HG02678 (cell line): ENCODE data around the gene PKN3.
"Not testable (repeated sequence)": the region's sequence is repeated elsewhere in the genome, so short reads cannot be mapped to it uniquely, and the experiment has no call there.

Experiments used
- ATAC-seq: cut with Tn5 transposase; IDR thresholded peaks from one replicate; pipeline ENCODE4 v1.9.1; 2021; ENCODE audit warnings: mild to moderate bottlenecking, moderate library complexity; ENCODE audit not compliant: unreplicated experiment

PKN3 gene

DNA sequence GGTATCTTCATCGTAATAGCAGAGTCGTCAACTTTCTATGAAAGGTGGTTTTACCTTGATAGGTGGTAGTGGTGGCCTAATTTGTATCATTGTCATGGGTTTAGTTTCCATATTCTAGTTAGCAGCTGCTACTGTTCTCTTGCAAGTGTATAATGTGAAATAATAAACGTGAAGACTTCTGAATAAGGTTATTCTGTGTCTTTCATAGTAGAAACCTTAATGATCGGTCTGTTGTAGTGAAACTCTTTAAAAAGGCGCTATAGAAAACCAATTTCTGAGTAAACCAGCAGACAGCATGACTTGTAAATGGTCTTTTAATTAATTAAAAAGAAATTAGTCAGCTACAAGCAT lies 11.6 kb upstream of the PKN3 start:
- ATAC-seq = no peak

DNA sequence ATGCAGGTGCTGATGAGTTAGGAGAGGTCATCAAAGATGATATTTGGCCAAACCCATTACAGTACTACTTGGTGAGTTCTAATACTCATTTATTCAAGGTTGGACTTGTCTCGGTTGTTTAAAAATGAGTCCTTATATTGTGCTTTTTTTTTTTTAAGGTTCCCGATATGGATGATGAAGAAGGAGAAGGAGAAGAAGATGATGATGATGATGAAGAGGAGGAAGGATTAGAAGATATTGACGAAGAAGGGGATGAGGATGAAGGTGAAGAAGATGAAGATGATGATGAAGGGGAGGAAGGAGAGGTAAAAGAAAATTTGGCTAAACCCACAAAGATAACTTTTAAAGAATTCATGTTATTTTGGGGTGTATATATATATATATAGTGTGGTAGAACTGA lies 8.6 kb upstream of the PKN3 start:
- ATAC-seq = not testable (repeated sequence)

DNA sequence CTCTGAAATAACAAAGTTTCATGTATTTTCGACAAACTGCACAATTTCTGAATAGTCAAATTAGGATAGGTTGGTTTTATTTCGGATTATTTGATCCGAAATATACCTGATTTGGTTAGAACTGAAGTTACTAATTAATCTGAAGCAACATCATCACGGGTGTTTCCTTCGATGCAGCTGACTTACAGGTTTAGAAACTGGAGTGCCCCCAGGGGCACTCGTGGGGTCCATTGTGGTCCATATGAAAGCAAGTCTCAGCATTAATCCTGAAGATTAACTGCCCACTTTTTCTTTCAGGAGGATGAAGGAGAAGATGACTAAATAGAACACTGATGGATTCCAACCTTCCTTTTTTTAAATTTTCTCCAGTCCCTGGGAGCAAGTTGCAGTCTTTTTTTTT lies 8.0 kb upstream of the PKN3 start:
- ATAC-seq = no peak

DNA sequence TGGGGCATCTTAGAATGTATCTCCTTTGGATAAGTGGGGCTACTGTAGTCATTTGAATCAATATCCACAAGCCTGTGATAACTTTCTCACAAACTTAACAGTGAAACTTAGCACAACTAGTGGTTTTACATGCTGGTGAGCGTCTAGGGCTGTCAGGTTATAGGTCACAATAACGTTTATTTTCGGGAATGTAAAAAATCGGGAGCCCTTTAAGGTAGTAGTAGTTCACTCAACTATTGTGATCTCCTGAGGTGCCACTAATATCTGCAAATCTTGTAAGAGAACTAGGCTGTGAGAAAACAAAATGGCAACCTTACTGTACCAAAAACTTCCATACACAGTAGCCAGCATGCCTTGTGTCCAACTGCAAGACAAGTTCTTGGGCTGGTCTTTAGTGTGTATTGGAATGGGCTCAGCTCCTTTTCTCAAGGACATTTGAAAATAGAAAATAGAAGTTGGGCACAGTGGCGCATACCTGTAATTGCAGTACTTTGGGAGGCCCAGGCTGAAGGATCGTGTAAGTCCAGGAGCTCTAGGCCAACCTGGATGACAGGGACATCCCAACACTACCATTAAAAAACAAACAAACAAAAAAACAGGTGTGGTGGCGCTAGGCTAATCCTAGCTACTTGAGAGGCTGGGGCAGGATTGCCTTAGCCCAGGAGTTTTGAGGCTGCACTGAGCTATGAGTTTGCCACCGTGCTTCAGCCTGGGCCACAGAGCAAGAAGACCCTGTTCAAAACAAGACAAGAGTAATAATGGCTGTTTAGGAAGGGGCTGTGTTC lies 5.2 kb upstream of the PKN3 start:
- no peak for ATAC-seq

DNA sequence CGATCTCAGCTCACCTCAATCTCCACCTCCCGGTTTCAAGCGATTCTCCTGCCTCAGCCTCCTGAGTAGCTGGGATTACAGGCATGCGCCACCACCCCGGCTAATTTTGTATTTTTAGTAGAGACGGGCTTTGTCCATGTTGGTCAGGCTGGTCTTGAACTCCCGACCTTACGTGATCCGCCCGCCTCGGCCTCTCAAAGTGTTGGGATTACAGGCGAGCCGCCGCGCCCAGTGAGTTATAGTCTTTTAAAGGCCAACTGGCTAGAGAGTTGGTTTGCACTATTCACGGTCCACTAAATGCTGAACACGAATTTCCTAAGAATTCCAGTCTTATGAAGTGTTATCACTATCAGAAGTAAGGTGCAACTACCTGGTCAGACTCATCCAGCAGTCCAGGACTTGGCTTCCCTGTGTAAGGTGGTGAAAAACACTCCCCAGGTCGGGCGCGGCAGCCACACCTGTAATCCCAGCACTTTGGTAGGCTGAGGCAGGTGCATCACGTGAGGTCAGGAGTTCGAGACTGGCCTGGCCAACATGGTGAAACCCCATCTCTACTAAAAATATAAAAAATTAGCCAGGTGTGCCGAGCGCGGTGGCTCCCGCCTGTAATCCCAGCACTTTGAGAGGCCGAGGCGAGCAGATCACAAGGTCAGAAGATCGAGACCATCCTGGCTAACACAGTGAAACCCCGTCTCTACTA lies 3.1 kb upstream of the PKN3 start:
- ATAC-seq = not testable (repeated sequence)

DNA sequence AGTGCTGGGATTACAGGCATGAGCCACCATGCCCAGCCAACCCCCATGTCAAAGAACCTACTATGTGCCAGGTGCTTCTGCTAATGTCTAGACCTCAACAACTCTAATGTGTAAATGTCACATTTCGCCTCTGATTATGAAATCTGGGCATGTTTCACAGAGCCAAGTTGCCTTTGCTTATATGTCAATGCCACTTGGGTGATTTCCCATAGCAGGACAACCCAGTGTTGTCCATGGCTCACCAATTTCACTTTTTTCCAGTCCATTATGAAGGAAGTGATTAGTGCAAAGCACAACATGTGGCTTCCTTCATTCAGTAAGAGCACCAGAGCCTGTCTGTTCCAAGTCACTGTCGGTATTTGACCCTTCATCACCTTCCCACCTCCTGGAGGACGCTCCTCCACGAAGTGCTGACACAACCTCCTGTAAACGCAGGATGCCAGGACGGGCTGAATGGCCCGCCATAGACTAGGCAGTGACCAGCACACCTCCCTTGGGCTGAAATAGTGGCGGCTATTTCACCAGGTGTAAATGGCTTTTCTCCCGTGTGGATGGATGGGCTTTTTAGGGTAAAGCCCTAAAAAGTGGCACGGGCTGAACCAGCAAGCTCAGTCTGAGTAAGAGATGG lies 962 bp upstream of the PKN3 start:
- ATAC-seq = no peak

DNA sequence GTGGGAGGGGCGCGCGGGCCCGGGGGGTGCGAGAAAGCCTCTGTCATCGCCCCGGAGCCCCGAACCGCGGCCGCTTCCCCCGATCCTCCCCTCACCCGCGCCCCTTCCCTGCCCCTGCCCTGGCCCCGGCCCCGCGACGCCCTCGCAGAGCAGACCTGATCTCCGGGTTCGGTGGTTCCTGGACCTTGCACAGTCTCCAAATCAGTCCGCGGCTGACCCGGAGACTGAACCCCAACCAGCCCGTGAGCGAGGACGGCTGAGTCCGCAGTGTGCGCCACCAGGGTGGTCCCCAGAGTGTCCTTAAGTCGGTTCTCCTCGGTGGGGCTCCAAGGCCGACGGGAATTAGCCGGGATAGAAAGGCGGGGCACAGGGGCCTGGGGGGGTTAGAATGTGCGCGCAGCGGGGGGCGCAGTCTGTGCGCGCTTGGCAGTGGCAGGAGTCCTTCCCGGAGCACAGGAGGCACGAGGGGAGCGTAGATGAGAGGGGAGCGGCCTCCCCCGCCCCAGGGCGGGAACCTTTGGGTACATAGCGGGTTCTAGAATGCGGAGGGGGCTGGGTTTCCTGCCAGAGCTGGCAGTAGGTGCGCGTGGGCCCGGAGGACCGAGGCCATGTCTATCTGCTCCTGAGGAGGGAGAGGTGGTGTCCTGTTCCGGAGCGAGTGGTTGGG lies 779 bp downstream of the PKN3 start:
- no peak for ATAC-seq

DNA sequence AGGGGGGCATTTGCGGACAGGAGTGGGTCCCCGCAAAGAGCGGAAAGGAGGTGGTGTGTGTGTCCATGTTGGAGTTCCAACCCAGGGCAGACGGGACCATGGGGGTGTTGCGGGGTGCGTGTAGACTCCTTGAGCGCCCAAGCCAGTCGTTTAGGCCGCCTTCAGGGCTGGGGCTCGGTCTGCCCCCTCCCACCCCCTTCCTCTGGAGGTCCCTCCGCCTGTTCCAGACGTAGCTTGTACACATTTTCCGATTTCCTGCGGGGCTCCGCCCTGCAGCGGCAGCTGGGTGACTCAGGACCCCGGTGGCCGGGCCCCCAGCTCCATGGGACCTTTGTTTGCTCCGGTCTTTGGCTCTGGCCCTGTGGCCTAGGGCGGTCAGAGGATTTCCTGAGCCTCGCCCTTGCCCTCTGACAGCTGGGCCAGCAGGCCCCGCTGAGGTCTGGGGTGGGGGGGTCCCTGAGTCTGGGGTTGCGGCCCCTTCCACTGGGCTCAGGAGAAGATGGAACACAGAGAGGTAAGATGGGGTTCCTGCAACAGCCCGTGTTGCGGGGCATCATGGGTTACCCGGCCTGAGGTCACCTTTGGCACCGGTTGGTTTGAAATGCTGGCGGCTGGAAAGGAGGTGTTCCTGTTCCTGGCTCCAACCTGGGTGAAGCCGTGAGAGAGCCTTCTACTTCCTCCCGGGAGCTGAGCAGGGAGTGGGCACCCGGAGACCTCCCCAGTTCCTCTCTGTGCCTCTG lies 1.5 kb downstream of the PKN3 start:
- ATAC-seq = no peak

DNA sequence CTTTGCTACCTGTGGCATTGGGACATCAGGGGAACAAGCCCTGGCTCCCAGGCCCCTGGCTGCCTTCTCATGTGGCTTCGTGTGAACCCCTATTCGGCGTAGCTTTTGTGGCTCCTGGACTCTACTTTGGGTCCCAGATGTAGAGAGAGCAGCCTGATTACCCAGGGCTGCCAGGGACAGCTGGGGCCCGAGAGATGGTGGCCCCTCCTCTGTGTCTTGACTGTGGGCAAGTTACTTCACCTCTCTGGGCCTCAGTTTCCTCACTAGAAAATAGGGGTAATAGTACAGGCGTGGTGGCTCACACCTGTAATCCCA lies 2.0 kb downstream of the PKN3 start:
- ATAC-seq = no peak

DNA sequence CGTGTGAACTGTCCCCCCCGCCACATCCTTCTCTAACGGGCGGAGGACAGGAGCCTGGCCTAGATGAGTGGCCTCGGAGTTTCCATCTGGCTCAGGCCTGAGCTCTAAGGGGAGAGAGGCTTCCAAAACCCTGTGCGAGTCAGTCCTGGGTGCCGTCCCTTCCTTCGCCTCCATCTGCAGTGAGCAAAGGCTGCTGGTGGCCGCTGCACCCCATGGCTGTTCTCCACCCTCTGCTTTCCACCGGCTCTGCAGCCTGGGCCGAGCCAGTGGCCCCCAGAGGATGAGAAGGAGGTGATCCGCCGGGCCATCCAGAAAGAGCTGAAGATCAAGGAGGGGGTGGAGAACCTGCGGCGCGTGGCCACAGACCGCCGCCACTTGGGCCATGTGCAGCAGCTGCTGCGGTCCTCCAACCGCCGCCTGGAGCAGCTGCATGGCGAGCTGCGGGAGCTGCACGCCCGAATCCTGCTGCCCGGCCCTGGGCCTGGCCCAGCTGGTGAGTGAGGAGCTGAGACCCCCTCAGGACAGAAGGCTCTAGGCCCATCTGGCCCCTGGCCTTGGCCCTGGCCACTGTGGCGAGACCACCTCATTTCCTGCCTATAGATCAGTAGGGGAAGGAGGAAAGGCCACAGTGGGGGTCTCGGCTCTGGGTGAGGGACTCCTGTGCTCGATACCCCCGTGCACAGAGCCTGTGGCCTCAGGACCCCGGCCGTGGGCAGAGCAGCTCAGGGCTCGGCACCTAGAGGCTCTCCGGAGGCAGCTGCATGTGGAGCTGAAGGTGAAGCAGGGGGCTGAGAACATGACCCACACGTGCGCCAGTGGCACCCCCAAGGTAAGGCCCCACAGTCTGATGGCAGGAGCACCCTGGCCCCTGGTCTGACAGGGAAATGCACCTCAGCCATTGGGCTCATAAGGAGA lies 3.0 kb downstream of the PKN3 start:
- no peak for ATAC-seq

DNA sequence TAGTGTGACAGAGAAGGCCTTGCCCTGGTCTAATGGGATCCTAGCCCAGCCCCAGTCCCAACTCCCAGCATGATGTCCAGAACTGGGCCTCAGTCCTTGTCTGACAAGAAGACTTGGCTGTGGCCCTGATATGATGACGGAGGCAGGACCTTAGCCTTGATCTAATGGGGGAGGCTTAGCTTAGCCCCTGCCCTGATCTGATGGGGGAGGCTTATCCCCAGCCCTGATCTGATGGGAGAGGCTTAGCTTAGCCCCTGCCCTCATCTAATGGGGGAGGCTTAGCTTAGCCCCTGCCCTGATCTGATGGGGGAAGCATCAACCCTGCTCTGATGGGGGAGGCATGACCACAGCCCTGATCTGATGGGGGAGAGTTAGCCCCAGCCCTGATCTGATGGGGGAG lies 3.7 kb downstream of the PKN3 start:
- ATAC-seq = no peak

DNA sequence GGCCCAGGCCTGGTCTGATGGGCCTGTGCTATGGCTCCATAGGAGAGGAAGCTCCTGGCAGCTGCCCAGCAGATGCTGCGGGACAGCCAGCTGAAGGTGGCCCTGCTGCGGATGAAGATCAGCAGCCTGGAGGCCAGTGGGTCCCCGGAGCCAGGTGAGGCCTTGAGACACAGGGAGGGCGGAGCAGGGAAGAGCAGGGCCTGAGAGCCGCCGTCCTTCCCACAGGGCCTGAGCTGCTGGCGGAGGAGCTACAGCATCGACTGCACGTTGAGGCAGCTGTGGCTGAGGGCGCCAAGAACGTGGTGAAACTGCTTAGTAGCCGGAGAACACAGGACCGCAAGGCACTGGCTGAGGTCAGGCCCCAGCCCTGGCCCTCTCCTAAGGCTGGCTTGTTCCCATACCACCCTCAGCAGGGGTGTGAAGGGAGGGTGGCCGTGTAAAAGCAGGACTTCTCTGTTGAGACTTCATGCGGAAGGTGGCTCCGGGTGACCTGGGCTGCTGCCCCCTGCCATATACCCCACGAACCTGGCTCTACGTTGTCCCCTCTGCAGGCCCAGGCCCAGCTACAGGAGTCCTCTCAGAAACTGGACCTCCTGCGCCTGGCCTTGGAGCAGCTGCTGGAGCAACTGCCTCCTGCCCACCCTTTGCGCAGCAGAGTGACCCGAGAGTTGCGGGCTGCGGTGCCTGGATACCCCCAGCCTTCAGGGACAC lies 4.5 kb downstream of the PKN3 start:
- no peak for ATAC-seq

DNA sequence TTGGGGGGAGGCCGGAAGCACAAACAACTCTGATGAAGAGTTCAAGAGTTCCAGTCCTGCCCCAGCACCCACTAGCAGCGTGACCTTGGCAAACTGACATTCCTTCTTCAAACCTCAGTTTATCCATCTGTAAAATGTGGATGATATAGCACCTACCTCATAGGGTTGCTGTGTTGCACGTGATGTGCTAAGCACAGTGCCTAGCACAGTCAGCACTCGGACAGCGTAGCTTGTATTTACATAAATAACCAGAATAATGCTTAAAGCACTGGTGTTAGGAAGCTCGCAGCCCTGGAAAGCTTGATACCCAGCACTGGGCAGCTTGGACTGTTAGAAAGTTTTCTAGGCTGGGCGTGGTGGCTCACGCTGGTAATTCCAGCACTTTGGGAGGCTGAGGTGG lies 5.1 kb downstream of the PKN3 start:
- no peak for ATAC-seq

DNA sequence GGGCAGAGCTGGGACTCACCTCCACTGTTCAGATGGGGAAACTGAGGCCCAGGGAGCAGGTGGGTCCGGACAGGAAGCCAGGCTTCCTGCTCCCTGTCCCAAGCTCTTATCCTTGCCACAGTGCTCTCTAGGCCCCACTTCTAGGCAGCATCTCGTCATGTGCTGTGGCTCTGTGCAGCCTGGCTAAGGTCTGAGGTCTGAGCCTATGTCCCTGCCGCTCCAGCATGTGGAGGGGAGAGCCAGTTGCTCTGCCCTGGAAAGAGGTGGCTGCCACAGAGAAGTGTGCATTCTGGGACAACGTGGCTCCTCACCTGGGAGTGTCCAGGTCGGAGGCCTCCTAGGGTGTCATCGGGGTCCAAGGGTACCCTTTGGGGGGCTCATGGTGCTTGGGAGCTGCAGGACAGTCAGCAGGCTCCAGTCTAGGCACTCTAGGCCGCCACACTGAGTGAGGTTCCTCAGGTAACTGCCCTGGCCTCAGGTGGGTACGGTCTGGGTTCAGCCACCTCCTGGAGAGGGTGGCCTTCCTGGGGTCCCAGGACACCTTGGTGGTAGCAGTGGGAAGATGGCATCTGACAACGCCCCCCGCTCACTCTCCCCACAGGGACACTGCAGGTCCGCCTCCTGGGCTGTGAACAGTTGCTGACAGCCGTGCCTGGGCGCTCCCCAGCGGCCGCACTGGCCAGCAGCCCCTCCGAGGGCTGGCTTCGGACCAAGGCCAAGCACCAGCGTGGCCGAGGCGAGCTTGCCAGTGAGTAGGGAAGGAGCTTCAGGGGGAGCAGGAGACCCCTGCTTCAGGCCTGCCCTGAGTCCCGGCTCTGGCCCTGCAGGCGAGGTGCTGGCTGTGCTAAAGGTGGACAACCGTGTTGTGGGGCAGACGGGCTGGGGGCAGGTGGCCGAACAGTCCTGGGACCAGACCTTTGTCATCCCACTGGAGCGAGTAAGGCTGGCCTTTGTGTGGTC lies 10.4 kb downstream of the PKN3 start:
- no peak for ATAC-seq

DNA sequence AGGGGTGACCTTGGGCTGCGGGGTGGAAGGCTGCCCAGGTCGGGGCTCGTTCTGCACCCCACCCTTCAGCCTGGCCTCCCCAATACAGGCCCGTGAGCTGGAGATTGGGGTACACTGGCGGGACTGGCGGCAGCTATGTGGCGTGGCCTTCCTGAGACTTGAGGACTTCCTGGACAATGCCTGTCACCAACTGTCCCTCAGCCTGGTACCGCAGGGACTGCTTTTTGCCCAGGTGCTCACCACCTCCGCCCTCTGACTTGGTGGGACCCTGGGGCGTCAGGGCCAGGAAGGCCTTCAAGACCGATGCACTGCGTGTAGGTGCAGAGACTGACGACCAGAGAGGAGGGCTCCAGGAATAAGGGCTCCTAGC lies 11.1 kb downstream of the PKN3 start:
- no peak for ATAC-seq

DNA sequence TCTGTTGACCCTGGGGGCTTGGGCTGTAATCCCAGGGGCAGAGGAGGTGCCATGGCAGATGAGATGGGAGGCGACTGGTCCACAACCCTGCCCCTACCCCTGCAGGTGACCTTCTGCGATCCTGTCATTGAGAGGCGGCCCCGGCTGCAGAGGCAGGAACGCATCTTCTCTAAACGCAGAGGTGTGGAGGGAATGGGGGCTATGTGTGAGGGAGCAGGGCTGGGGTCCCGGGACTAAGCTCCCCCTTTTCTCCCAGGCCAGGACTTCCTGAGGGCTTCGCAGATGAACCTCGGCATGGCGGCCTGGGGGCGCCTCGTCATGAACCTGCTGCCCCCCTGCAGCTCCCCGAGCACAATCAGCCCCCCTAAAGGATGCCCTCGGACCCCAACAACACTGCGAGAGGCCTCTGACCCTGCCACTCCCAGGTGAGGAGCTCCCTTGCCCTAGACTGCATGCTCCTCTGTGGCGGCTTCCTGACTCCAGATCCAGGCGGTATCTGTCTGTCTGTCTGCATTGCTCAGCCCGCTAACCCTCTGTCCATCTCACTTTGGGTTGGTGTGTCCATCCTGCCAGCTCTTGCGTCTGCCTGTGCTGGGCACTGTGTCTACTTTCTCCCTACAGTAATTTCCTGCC lies 11.8 kb downstream of the PKN3 start:
- no peak for ATAC-seq

DNA sequence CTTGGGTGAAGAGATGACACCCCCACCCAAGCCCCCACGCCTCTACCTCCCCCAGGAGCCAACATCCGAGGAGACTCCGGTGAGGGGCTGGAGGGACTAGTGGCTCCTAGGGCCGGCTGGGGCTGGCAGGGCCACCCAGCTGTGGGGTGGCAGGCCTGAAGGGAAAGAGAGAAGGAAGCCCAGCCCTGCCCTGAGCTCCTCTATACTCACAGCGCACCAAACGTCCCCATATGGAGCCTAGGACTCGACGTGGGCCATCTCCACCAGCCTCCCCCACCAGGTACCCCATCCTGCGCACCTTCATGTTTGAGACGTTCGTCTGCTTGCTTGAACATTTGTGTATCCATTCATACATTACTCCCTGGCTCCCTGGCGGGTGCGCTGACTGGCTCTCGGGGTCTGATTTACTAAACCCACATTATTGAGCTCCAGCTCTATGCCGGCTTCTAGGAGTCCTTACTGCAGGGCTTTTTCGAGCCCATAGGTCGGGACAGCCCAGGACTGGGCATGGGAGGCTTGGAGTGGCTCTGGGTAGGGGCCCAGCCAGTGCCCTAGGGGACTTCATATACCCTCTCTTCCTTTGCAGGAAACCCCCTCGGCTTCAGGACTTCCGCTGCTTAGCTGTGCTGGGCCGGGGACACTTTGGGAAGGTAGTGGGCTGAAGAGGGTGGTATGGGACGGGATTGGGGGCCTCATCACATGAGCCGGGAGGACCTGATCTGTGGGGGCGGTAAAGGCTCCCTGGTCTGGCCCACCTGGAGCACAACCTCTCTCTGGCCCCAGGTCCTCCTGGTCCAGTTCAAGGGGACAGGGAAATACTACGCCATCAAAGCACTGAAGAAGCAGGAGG lies 12.5 kb downstream of the PKN3 start:
- no peak for ATAC-seq
